Cardiac muscle cell (in vitro differentiated cells and primary cell): Measurements from ENCODE around the gene SLC25A11. TPM values are rescaled to one million over a fixed set of nuclear protein-coding genes. Genes with fewer than 3 reads are reported as not detected.

Experiments used
- DNase-seq, 2 donors: peaks; one replicate each; pipeline versions ENCODE4 v3.0.0 to v3.0.0-alpha.2; 2010 to 2017; ENCODE audit warnings: low read depth in 1 of 2, low spot score in 1 of 2
- H3K27ac ChIP-seq: fragments of 200-600 bp; sonication (generic); 2 replicates; pipeline ENCODE4 v1.5.1; 2016
- H3K27me3 ChIP-seq: fragments of 200-600 bp; sonication (generic); 2 replicates; pipeline ENCODE4 v1.6.0; 2016; ENCODE audit warnings: control low read depth
- H3K36me3 ChIP-seq: fragments of 200-600 bp; sonication (generic); 2 replicates; pipeline ENCODE4 v1.5.1; 2016; ENCODE audit warnings: control low read depth
- H3K4me1 ChIP-seq: fragments of 200-600 bp; sonication (generic); 2 replicates; pipeline ENCODE4 v1.8.1; 2017; ENCODE audit warnings: low read depth, mild to moderate bottlenecking, mixed run types
- H3K4me3 ChIP-seq: fragments of 200-600 bp; sonication (generic); 2 replicates; pipeline ENCODE4 v1.5.1; 2016; ENCODE audit warnings: mild to moderate bottlenecking
- H3K9me3 ChIP-seq: fragments of 200-600 bp; sonication (generic); 2 replicates; pipeline ENCODE4 v1.5.1; 2017; ENCODE audit warnings: low read depth, mild to moderate bottlenecking, control low read depth
- polyA plus RNA-seq: library from polyadenylated mRNA; unstranded; fragments of >200 nt; fragmentation: Nextera tagmentation; extraction: Ambion mirVana; gene quantifications from 2 replicates; pipeline ENCODE4 v1.2.1, GENCODE V29; 2016
- total RNA-seq: library from RNA; depleted of rRNA; stranded (reverse); fragments of >200 nt; gene quantifications from 2 replicates; pipeline ENCODE4 v1.2.3, GENCODE V29; 2016
- TF ChIP-seq, protein P1 (sequence below): IDR thresholded peaks from 2 replicates; pipeline ENCODE4 v1.5.1; 2012; ENCODE audit warnings: low read depth, mild to moderate bottlenecking, low read length

SLC25A11 gene
- total and polyA plus RNA-seq, 2 experiments from 2014 or later: 127 to 223 TPM

DNA sequence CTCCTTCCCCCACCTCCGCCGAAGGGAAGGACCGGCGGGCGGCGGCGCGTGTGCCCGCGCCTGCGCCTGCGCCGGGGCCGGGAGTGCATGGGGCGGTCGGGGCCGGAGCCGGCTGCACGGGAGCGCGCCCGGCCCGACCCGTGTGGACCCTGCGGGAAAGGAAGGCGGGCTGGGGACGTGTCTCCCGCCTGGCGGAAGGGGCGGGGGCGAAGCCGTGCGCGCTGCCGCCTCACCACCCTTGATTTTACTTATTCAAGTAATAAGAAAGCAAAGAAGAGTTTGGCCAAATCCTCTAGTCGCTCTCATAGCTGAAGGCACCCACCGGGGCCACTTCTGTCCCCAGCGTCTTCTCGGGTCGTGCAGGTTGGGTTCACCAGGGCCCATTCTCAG, 9.1 kb upstream of the SLC25A11 start:
- Histone ChIP-seq H3K27me3 (no peaks in the 10 kb centered on the region), H3K9me3 (no peaks in the 10 kb centered on the region), H3K4me1 (peaks cover 41% of the 10 kb centered on the region), H3K27ac (peak overlapping the region; percentile 94), H3K36me3 (peaks cover 29% of the 10 kb centered on the region), H3K4me3 (peak overlapping the region; percentile 96)
- DNase-seq: peak; percentile 92 to 95
- TF ChIP-seq, protein P1, sequence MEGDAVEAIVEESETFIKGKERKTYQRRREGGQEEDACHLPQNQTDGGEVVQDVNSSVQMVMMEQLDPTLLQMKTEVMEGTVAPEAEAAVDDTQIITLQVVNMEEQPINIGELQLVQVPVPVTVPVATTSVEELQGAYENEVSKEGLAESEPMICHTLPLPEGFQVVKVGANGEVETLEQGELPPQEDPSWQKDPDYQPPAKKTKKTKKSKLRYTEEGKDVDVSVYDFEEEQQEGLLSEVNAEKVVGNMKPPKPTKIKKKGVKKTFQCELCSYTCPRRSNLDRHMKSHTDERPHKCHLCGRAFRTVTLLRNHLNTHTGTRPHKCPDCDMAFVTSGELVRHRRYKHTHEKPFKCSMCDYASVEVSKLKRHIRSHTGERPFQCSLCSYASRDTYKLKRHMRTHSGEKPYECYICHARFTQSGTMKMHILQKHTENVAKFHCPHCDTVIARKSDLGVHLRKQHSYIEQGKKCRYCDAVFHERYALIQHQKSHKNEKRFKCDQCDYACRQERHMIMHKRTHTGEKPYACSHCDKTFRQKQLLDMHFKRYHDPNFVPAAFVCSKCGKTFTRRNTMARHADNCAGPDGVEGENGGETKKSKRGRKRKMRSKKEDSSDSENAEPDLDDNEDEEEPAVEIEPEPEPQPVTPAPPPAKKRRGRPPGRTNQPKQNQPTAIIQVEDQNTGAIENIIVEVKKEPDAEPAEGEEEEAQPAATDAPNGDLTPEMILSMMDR: no peak

GRCh38 chr17:4948166-4948930, 8.5 kb upstream of the SLC25A11 start, which contains the start of gene PFN1:
Gene PFN1, minus strand, starts transcription at chr17:4948530. Its CDS starts 136 bp downstream, at chr17:4948394.
- DNase-seq: peak; percentile 88 to 97
- Histone ChIP-seq H3K27me3 (no peaks in the 10 kb centered on the region), H3K36me3 (peaks cover 26% of the 10 kb centered on the region), H3K9me3 (no peaks in the 10 kb centered on the region), H3K4me3 (peak within 1 kb of the TSS; percentile 96), H3K27ac (peak within 1 kb of the TSS; percentile 94), H3K4me1 (peaks cover 35% of the 10 kb centered on the region)
- TF ChIP-seq, protein P1: no peak

DNA sequence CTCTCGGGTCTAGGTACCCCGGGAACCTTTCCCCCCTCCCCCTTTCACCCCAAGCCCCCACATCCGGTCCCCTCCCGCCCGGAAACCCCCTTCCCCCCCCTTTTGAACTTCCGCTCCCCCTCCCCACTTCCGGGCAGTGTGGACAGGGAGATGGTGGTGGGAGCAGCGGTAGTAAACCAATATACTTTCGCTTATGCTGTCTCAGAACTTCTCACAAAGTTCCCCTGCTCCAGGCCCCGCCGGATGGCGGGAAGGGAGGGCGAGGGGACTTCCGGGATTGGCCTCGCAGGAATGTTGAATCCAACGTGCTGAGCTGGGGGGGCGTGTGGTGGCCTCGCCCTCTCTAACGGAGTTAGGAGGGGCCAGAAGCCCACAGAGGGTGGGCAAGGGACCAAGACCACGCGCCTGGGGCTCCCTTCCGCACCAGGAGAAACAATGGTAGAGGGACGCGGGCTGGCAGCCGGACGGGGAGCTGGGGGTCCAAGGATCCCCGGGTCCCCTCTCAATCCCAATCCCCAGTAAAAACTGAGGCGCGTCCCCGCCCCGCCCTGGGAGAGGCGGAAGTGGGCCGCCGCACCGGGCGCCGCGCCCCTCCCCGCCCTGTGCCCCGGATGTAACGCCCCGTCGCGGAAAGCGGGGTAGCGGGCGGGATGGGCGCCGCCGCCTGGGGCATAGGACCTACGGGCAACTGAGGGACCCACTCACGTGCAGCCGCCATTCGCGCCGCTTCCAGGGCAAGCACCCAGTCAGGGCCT, 7.7 kb upstream of the SLC25A11 start:
- TF ChIP-seq, protein P1: no peak
- Histone ChIP-seq H3K27ac (peak overlapping the region; percentile 94), H3K27me3 (no peaks in the 10 kb centered on the region), H3K4me1 (peaks cover 27% of the 10 kb centered on the region), H3K36me3 (peaks cover 28% of the 10 kb centered on the region), H3K9me3 (no peaks in the 10 kb centered on the region), H3K4me3 (peak overlapping the region; percentile 96)
- peak; percentile 60 to 62 for DNase-seq

- H3K9me3 ChIP-seq: no peaks in the 10 kb centered on the region
- peak overlapping the region; percentile 94 for H3K27ac ChIP-seq
- TF ChIP-seq, protein P1: no peak
- peak overlapping the region; percentile 96 for H3K4me3 ChIP-seq
- H3K36me3 ChIP-seq: peaks cover 32% of the 10 kb centered on the region
- peaks cover 22% of the 10 kb centered on the region for H3K4me1 ChIP-seq
- DNase-seq: peak in 1 of 2 donors; percentile 60
- no peaks in the 10 kb centered on the region for H3K27me3 ChIP-seq
Measured at GRCh38 chr17:4947010-4947410, 7.2 kb upstream of the SLC25A11 start.

DNA sequence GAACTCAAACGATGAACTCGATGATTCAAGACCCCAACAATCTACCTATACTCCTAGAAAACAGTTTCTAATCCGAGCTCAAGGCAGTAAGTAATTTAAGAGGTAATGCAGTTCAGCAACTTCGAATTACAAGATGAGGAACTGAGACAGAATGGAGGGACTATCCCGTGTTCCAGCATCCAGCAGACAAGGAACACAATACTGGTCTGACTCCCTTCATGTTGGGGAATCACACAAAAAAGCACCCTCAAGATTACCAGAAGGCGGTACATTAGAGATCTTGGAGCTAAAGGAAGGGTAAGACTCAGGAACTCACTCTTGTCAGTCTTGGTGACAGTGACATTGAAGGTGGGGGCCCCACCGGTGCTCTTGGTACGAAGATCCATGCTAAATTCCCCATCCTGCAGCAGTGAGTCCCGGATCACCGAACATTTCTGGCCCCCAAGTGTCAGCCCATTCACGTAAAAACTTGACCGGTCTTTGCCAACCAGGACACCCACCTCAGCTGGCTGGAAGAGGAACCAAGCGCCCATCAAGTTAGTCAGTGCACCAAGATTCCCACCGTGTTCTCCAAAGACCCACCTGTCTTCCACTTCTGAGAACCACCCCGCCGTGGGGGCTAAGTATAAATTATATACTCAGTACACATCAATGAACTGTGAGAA, 6.6 kb upstream of the SLC25A11 start:
- DNase-seq: no peak

More for the DNA sequence above, 6.6 kb upstream of the SLC25A11 start:
- Histone ChIP-seq H3K4me3 (peak overlapping the region; percentile 96), H3K27ac (peak overlapping the region; percentile 94), H3K27me3 (no peaks in the 10 kb centered on the region), H3K36me3 (peaks cover 32% of the 10 kb centered on the region), H3K4me1 (peaks cover 19% of the 10 kb centered on the region), H3K9me3 (no peaks in the 10 kb centered on the region)
- TF ChIP-seq, protein P1: no peak
